Measurements from ENCODE around the gene SLC6A1. TPM values are rescaled to one million over a fixed set of nuclear protein-coding genes. Genes with fewer than 3 reads are reported as not detected.

SLC6A1 gene
- 4.0 TPM for total RNA-seq

- DNase-seq (ENCODE audit: low spot score): no peak
Observed at GRCh38 chr3:10992017-10992942, at the start of gene SLC6A1. Gene SLC6A1 (plus strand): TSS chr3:10992748. CDS start chr3:11017212, 24,464 bp downstream.

- DNase-seq (ENCODE audit: low spot score): no peak
Observed at GRCh38 chr3:10944866-10945265, 47.7 kb upstream of the SLC6A1 start.

- no peak for DNase-seq (ENCODE audit: low spot score)
Observed at GRCh38 chr3:10945683-10946287, 46.8 kb upstream of the SLC6A1 start.

- peak; percentile 72 for DNase-seq (ENCODE audit: low spot score)
Observed at GRCh38 chr3:10946526-10946925, 46.0 kb upstream of the SLC6A1 start.

GRCh38 chr3:10948326-10948725 lies 44.2 kb upstream of the SLC6A1 start:
- no peak for DNase-seq (ENCODE audit: low spot score)

GRCh38 chr3:10949197-10949596 lies 43.4 kb upstream of the SLC6A1 start:
- DNase-seq (ENCODE audit: low spot score): no peak

- DNase-seq (ENCODE audit: low spot score): no peak
Observed at GRCh38 chr3:10950476-10951294, 41.9 kb upstream of the SLC6A1 start.

GRCh38 chr3:10951295-10951926 lies 41.1 kb upstream of the SLC6A1 start:
- no peak for DNase-seq (ENCODE audit: low spot score)

- DNase-seq (ENCODE audit: low spot score): no peak
Observed at GRCh38 chr3:10952525-10952924, 40.0 kb upstream of the SLC6A1 start.

GRCh38 chr3:10954740-10955139 lies 37.8 kb upstream of the SLC6A1 start:
- no peak for DNase-seq (ENCODE audit: low spot score)

- DNase-seq (ENCODE audit: low spot score): no peak
Observed at GRCh38 chr3:10955711-10956453, 36.7 kb upstream of the SLC6A1 start.

- DNase-seq (ENCODE audit: low spot score): no peak
Observed at GRCh38 chr3:10956531-10956930, 36.0 kb upstream of the SLC6A1 start.

- DNase-seq (ENCODE audit: low spot score): no peak
Observed at GRCh38 chr3:10956986-10957385, 35.6 kb upstream of the SLC6A1 start.

GRCh38 chr3:10957976-10958749 lies 34.4 kb upstream of the SLC6A1 start:
- peak; percentile 52 for DNase-seq (ENCODE audit: low spot score)

- no peak for DNase-seq (ENCODE audit: low spot score)
Observed at GRCh38 chr3:10960255-10960654, 32.3 kb upstream of the SLC6A1 start.

- no peak for DNase-seq (ENCODE audit: low spot score)
Observed at GRCh38 chr3:10961921-10962320, 30.6 kb upstream of the SLC6A1 start.

- no peak for DNase-seq (ENCODE audit: low spot score)
Observed at GRCh38 chr3:10962481-10963036, 30.0 kb upstream of the SLC6A1 start.

GRCh38 chr3:10964537-10965167 lies 27.9 kb upstream of the SLC6A1 start:
- no peak for DNase-seq (ENCODE audit: low spot score)

- no peak for DNase-seq (ENCODE audit: low spot score)
Observed at GRCh38 chr3:10968401-10968800, 24.1 kb upstream of the SLC6A1 start.
